ENCODE measurements around the gene EFNA3.

GRCh38 chr1:155039308-155039669 is 39.3 kb upstream of the EFNA3 start:
- TF ChIP-seq CTCF (IDR thresholded peaks at IDR 0.05; ENCODE audit: insufficient read depth, low read depth, low read length) (no peak), EZH2 (IDR thresholded peaks at IDR 0.05; ENCODE audit: insufficient read depth, low read length) (no peak)
